ENCODE data around the gene C9orf43. TPM values are rescaled to one million over a fixed set of nuclear protein-coding genes. Genes with fewer than 3 reads are reported as not detected.

C9orf43 gene
- total and polyA plus RNA-seq, 3 donors from 2014 or later, result 41.7 to 109 (median 71.3) TPM

DNA sequence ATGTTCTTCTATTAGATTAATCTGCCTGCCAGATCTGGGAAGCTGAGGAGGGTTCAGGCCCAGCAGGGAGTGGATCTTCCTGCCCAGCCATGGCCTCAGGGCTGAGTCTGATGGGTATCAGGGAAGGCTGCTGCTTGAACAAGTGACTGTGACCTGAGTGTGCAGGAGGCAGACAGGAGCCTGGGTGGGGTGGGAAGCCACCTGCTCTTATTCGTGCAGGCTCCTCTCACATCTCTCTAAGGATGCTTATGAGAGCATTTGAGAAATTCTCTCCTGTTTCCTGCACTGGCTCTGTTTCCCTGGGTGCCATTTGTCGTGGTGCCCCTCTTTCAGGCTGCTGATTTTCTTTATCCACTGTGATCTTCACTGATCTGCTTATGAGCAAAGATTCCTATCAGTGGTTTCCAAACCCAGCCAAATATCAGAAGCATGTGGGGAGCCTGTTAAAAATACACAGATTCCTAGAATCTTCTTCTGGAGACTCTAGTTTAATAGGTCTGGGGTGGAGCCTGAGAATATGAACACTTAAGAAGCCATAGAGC lies 55.1 kb downstream of the C9orf43 start:
- intact Hi-C loops (cut with DNase I; ENCODE audit: low total_unique reads), result no loop called here
- no peak overlapping the region for H3K4me3 ChIP-seq
- DNase-seq, result peak; percentile 8
- no peaks in the 10 kb centered on the region for H3K36me3 ChIP-seq (ENCODE audit: low read depth, missing control alignments)
- no peaks in the 10 kb centered on the region for H3K9me3 ChIP-seq
- H3K4me1 ChIP-seq, result no peaks in the 10 kb centered on the region
- H3K27me3 ChIP-seq, result no peaks in the 10 kb centered on the region
- H3K27ac ChIP-seq, result no peak overlapping the region
- TF ChIP-seq, protein P1, sequence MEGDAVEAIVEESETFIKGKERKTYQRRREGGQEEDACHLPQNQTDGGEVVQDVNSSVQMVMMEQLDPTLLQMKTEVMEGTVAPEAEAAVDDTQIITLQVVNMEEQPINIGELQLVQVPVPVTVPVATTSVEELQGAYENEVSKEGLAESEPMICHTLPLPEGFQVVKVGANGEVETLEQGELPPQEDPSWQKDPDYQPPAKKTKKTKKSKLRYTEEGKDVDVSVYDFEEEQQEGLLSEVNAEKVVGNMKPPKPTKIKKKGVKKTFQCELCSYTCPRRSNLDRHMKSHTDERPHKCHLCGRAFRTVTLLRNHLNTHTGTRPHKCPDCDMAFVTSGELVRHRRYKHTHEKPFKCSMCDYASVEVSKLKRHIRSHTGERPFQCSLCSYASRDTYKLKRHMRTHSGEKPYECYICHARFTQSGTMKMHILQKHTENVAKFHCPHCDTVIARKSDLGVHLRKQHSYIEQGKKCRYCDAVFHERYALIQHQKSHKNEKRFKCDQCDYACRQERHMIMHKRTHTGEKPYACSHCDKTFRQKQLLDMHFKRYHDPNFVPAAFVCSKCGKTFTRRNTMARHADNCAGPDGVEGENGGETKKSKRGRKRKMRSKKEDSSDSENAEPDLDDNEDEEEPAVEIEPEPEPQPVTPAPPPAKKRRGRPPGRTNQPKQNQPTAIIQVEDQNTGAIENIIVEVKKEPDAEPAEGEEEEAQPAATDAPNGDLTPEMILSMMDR (IDR thresholded peaks at IDR 0.05), result no peak
- TF ChIP-seq POLR2A (IDR thresholded peaks at IDR 0.05), result no peak
- 78 to 91% methylated on average over 2 of the region's 2 CpGs for WGBS, 2 donors

DNA sequence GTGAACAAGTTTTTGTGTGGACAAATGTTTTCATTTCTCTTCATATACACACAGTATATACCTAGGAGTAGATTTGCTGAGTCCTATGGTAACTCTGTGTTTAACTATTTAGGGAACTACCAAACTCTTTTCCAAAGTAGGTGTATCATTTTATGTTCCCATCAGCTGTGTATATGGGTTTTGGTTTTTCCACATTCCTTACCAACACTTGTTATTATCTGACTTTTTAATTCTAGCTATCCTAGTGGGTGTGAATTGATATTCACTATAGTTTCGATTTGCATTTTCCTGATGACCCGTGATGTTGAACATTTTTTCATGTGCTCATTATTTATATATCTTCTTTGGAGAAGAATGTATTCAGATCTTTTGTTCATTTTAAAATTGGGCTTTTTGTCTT lies 56.6 kb downstream of the C9orf43 start:
- no peak for TF ChIP-seq POLR2A (IDR thresholded peaks at IDR 0.05)
- DNase-seq, result no peak
- no peaks in the 10 kb centered on the region for H3K36me3 ChIP-seq (ENCODE audit: low read depth, missing control alignments)
- H3K4me3 ChIP-seq, result no peak overlapping the region
- no peaks in the 10 kb centered on the region for H3K4me1 ChIP-seq
- H3K9me3 ChIP-seq, result no peaks in the 10 kb centered on the region
- no peak overlapping the region for H3K27ac ChIP-seq
- intact Hi-C loops (cut with DNase I; ENCODE audit: low total_unique reads), result no loop called here
- H3K27me3 ChIP-seq, result no peaks in the 10 kb centered on the region
- WGBS, 2 donors, result 70 to 98% methylated on average over 2 of the region's 2 CpGs

DNA sequence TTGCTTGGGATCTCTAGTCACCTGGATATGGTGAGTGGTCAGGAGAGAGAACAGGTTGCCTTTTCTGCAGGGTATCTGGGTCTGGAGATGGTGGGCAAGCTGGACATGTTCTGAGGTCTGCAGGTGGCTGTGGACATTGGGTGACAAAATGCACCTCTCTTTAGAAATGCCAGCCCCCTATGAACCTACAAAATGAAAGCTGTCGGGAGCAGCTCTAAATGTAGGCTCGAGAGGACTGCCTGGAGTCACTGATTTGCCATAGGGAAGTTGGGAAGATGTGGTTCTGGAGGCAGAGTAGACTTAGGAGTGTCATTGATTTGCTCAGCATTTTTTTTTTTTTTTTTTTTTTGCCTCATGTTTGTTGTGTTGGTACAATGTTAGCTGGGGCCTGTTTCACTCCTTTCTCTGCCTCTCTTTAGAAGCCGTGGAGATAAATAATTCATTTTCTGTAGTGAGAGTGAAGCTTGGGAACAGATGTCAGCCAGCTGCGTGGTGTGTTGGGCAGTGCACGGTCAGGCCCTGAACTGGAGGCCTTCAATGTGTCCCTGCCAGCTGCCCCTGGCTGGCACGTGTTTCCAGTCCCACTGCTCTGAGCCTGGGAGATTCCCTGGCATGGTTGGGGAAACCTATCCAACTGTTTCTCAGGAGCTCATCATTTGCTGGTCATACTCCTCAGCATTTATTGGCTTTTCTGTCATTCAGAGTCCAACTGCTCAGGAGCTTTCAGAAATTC lies 58.3 kb downstream of the C9orf43 start:
- intact Hi-C loops (cut with DNase I; ENCODE audit: low total_unique reads), result no loop called here
- Histone ChIP-seq H3K27ac (no peak overlapping the region), H3K27me3 (no peaks in the 10 kb centered on the region), H3K36me3 (ENCODE audit: low read depth, missing control alignments) (no peaks in the 10 kb centered on the region), H3K9me3 (no peaks in the 10 kb centered on the region), H3K4me3 (no peak overlapping the region), H3K4me1 (no peaks in the 10 kb centered on the region)
- TF ChIP-seq, protein P1 (IDR thresholded peaks at IDR 0.05), result no peak
- no peak for TF ChIP-seq POLR2A (IDR thresholded peaks at IDR 0.05)
- DNase-seq, result peak; percentile 36
- WGBS, 2 donors, result 68 to 82% methylated on average over 6 of the region's 6 CpGs

DNA sequence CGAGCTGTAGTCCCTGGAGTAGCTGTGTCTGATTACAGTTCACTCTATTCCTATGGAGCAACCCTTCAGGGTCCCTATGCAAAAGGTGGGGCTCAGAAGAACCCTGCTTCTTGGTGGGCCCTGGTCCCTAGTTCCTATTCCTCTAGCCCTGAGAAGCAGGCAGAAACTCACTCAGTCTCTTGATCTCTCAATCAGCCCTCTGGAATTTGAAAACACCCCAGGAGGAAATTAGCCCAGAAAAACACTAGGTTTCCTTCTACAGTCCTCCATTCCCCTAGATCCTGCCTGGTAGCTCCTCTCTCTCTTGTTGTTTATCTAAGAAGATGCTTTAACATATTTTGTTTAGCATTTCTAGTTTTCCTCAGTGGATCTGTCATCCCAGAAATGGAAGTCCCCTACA lies 60.6 kb downstream of the C9orf43 start:
- DNase-seq, result no peak
- Histone ChIP-seq H3K36me3 (ENCODE audit: low read depth, missing control alignments) (no peaks in the 10 kb centered on the region), H3K9me3 (no peaks in the 10 kb centered on the region), H3K27me3 (no peaks in the 10 kb centered on the region), H3K4me1 (no peaks in the 10 kb centered on the region), H3K4me3 (no peak overlapping the region), H3K27ac (no peak overlapping the region)
- intact Hi-C loops (cut with DNase I; ENCODE audit: low total_unique reads), result no loop called here
- no peak for TF ChIP-seq POLR2A (IDR thresholded peaks at IDR 0.05)
- TF ChIP-seq, protein P1 (IDR thresholded peaks at IDR 0.05), result no peak
- 71 to 82% methylated on average over 1 of the region's 1 CpG for WGBS, 2 donors

DNA sequence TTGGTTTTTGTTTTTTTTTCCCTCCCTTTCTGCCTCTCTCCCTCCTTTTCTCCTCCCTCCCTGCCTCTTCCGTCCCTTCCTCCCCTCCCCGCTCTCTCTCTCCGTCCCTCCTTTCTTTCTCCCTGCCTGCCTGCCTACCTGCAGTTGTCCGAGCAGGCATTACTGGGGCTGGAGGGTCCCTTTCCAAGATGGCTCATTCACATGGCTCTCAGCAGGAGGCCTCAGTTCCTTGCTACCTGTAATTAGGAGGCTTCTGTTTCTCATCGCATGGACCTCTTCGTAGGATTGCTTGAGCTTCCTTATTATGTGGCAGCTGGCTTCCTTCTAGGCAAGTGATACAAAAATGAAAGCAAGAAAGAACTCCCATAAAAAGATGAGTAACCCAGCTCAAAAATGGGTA lies 61.0 kb downstream of the C9orf43 start:
- TF ChIP-seq, protein P1 (IDR thresholded peaks at IDR 0.05), result no peak
- TF ChIP-seq POLR2A (IDR thresholded peaks at IDR 0.05), result no peak
- no peak overlapping the region for H3K4me3 ChIP-seq
- peak; percentile 4 for DNase-seq
- intact Hi-C loops (cut with DNase I; ENCODE audit: low total_unique reads), result no loop called here
- H3K36me3 ChIP-seq (ENCODE audit: low read depth, missing control alignments), result no peaks in the 10 kb centered on the region
- no peaks in the 10 kb centered on the region for H3K27me3 ChIP-seq
- H3K27ac ChIP-seq, result no peak overlapping the region
- WGBS, 2 donors, result 94 to 96% methylated on average over 6 of the region's 6 CpGs
- H3K4me1 ChIP-seq, result no peaks in the 10 kb centered on the region
- H3K9me3 ChIP-seq, result no peaks in the 10 kb centered on the region

Measured in testis (tissue), 3 donors.